ENCODE results near the gene PNMA8A.

PNMA8A gene

DNA sequence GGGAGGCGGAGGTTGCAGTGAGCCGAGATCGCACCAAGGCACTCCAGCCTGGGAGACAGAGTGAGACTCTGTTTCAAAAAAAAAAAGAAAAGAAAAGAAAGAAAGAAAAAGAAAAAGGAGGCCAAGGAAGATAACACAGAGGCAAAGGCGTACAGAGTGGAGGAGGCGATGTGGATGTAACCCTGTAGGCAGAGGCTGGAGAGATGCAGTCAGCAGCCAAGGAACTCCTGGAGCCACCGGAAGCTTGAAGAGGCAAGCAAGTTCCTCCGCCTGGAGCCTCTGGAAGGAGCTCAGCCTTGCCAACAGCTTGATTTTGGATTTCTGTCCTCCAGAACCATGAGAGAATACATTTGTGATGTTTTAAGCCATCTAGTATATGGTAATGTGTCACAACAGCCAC lies 51.3 kb downstream of the PNMA8A start:
- Histone ChIP-seq H2BK5ac (ENCODE audit: low read depth, low read length, poor library complexity) (no peak overlapping the region), H3K27me3 (ENCODE audit: insufficient read depth, low read length) (no peaks in the 10 kb centered on the region), H3K27ac (ENCODE audit: low read depth, low read length) (no peak overlapping the region), H3K9ac (ENCODE audit: low read length) (no peak overlapping the region), H2BK12ac (ENCODE audit: low read length) (no peak overlapping the region), H3K9me3 (ENCODE audit: insufficient read depth, low read depth, low read length) (no peaks in the 10 kb centered on the region), H3K79me2 (ENCODE audit: control insufficient read depth, insufficient read depth, low read length, poor library complexity) (no peaks in the 10 kb centered on the region), H3K14ac (ENCODE audit: low read length) (no peak overlapping the region), H3K4me2 (ENCODE audit: low read length) (no peak overlapping the region), H3K4me1 (ENCODE audit: control insufficient read depth in 1 of 2, insufficient read depth in 2 of 2, low read length in 2 of 2) (peaks cover 1 to 4% of the 10 kb centered on the region in 2 experiments), H4K8ac (ENCODE audit: low read depth, low read length) (no peak overlapping the region), H3K36me3 (ENCODE audit: control insufficient read depth in 1 of 2, insufficient read depth in 2 of 2, low read length in 2 of 2) (no peaks in the 10 kb centered on the region), H2AK5ac (ENCODE audit: low read length) (no peak overlapping the region), H3K18ac (ENCODE audit: low read length) (no peak overlapping the region), H2AFZ (ENCODE audit: insufficient read depth, low read length, poor library complexity) (no peak overlapping the region), H3K4ac (ENCODE audit: low read depth, low read length) (no peak overlapping the region), H4K91ac (ENCODE audit: low read depth, low read length) (no peak overlapping the region), H3K23ac (ENCODE audit: low read length) (no peak overlapping the region), H4K12ac (ENCODE audit: low read depth, low read length) (no peak overlapping the region), H3K79me1 (ENCODE audit: low read length) (peaks cover 2% of the 10 kb centered on the region), H2BK120ac (ENCODE audit: insufficient read depth, low read length, poor library complexity) (no peak overlapping the region), H3K4me3 (ENCODE audit: low read depth, low read length) (no peak overlapping the region)
- no CpG with 5 or more reads among the region's 7 CpGs for WGBS (ENCODE audit: extremely low coverage, insufficient coverage, insufficient read length)
- DNase-seq, result no peak

Measured in trophoblast cell (in vitro differentiated cells and primary cell).